Measurements from ENCODE around the gene WWP2.
"Not testable (repeated sequence)": the region's sequence is repeated elsewhere in the genome, so short reads cannot be mapped to it uniquely, and the experiment has no call there.

DNA sequence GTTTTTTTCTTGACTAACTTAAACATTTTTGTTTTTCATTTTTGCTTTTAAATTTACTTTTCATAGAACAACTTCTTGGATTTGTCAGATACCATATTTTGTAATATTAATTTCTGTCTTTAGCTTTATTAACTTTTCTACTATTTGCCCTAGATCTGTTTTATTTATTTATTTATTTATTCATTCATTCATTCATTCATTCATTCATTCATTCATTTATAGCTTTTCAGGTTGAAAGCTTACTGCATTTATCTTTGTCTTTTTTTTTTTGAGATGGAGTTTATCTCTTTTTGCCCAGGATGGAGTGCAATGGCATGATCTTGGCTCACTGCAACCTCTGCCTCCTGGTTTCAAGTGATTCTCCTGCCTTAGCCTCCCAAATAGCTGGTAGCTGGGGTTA, 44.6 kb downstream of the WWP2 start:
- TF ChIP-seq, protein P1, sequence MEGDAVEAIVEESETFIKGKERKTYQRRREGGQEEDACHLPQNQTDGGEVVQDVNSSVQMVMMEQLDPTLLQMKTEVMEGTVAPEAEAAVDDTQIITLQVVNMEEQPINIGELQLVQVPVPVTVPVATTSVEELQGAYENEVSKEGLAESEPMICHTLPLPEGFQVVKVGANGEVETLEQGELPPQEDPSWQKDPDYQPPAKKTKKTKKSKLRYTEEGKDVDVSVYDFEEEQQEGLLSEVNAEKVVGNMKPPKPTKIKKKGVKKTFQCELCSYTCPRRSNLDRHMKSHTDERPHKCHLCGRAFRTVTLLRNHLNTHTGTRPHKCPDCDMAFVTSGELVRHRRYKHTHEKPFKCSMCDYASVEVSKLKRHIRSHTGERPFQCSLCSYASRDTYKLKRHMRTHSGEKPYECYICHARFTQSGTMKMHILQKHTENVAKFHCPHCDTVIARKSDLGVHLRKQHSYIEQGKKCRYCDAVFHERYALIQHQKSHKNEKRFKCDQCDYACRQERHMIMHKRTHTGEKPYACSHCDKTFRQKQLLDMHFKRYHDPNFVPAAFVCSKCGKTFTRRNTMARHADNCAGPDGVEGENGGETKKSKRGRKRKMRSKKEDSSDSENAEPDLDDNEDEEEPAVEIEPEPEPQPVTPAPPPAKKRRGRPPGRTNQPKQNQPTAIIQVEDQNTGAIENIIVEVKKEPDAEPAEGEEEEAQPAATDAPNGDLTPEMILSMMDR (IDR thresholded peaks at IDR 0.05) = not testable (repeated sequence)
- TF ChIP-seq EP300 (IDR thresholded peaks at IDR 0.05) = not testable (repeated sequence)

All from ovary (tissue), 3 donors.